Transverse colon (tissue), 4 donors: ENCODE results near the gene OTUB2. TPM values are rescaled to one million over a fixed set of nuclear protein-coding genes. Genes with fewer than 3 reads are reported as not detected.

Experiments used
- DNase-seq: peaks from one replicate; pipeline ENCODE4 v3.0.0-alpha.2; 2019
- H3K27ac ChIP-seq, 4 donors: fragments of 200-600 bp; sonication (generic); 2 replicates each; pipeline ENCODE4 v1.5.1; 2016 to 2018; ENCODE audit warnings: inconsistent platforms in 4 of 4
- H3K27me3 ChIP-seq: fragments of 200-600 bp; sonication (generic); 2 replicates; pipeline ENCODE4 v1.5.1; 2017; ENCODE audit warnings: inconsistent platforms
- H3K36me3 ChIP-seq, 4 donors: fragments of 200-600 bp; sonication (generic); 2 replicates each; pipeline ENCODE4 v1.5.1; 2017 to 2019; ENCODE audit warnings: inconsistent platforms in 4 of 4
- H3K4me1 ChIP-seq, 4 donors: fragments of 200-600 bp; sonication (generic); 2 replicates each; pipeline ENCODE4 v1.5.1; 2017 to 2020; ENCODE audit warnings: inconsistent platforms in 4 of 4
- H3K4me3 ChIP-seq, 4 donors: fragments of 200-600 bp; sonication (generic); 1 replicate in 1 of 4; 2 replicates in 3 of 4; pipeline versions ENCODE4 v1.5.1 to v1.6.1; 2017 to 2019; ENCODE audit warnings: inconsistent platforms in 4 of 4
- H3K9me3 ChIP-seq, 2 donors: fragments of 200-600 bp; sonication (generic); 2 replicates each; pipeline ENCODE4 v1.5.1; 2017 to 2019; ENCODE audit warnings: inconsistent platforms in 2 of 2
- CTCF ChIP-seq, 5 experiments: fragments of 200-600 bp in 3 of 5; fragments of 450-650 bp in 2 of 5; sonication (generic) in 3 of 5; IDR thresholded peaks; 1 replicate in 2 of 5; 2 replicates in 3 of 5; pipeline ENCODE4 v1.5.1; 2016 to 2017; ENCODE audit warnings: antibody characterized with exemption in 5 of 5, inconsistent platforms in 3 of 5, mild to moderate bottlenecking in 2 of 5, moderate library complexity in 1 of 5
- EP300 ChIP-seq: sonication (generic); formaldehyde crosslinking; IDR thresholded peaks from one replicate; pipeline ENCODE4 v1.6.1; 2017; ENCODE audit warnings: antibody characterized with exemption, low read depth
- POLR2A ChIP-seq: fragments of 450-650 bp; IDR thresholded peaks from one replicate; pipeline ENCODE4 v1.6.1; 2016; ENCODE audit warnings: antibody characterized with exemption, mild to moderate bottlenecking, moderate library complexity
- POLR2AphosphoS5 ChIP-seq, 3 donors: sonication (generic); formaldehyde crosslinking; IDR thresholded peaks; one replicate each; pipeline ENCODE4 v1.6.1; 2016; ENCODE audit warnings: antibody characterized with exemption in 3 of 3
- WGBS, 2 donors: methylation state at CpG; one replicate each; pipeline ENCODE4 v1.1.5; 2018; ENCODE audit warnings: low coverage in 1 of 2; 5-methylcytosine and 5-hydroxymethylcytosine counted together
- in situ Hi-C, 4 donors: fragments of 200-750 bp; cut with MboI; loops; one replicate each; pipeline versions ENCODE4 v1.15.0 to v1.15.1; 2017; ENCODE audit warnings: low sequenced_read_pairs in 3 of 4, low pct_ligation_motif_present in 1 of 4, low pct_unique_long_range_greater_than_20kb in 1 of 4
- intact Hi-C: fragments of 100-400 bp; cut with DNase I; formaldehyde crosslinking; loops from one replicate; pipeline ENCODE4 v1.15.1; 2023; ENCODE audit warnings: low total_unique reads
- total RNA-seq, 4 donors: library from RNA; depleted of rRNA; stranded (reverse); fragments of >200 nt; gene quantifications; one replicate each; pipeline ENCODE4 v1.1.0, GENCODE V29; 2016

OTUB2 gene
- total RNA-seq, 4 donors from 2014 or later, result 2.6 to 2.7 TPM; not detected in 2

- Histone ChIP-seq H3K27me3 (no peaks in the 10 kb centered on the region), H3K36me3 (no peaks in the 10 kb centered on the region), H3K27ac (no peak overlapping the region), H3K4me1 (peaks cover 0 to 6% (median under 1%) of the 10 kb centered on the region in 4 donors), H3K9me3 (no peaks in the 10 kb centered on the region), H3K4me3 (no peak overlapping the region)
- TF ChIP-seq CTCF (IDR thresholded peaks at IDR 0.05) (no peak), POLR2A (no peak), POLR2AphosphoS5 (IDR thresholded peaks at IDR 0.05) (no peak), EP300 (no peak)
- intact Hi-C loops (no loop called here), in situ Hi-C loops (no loop called here)
- WGBS, 2 donors, result 69 to 77% methylated on average over 4 to 10 of the region's 10 CpGs
- peak; percentile 34 for DNase-seq
These were observed 4.6 kb upstream of the OTUB2 start for GRCh38 chr14:94021416-94022157.

GRCh38 chr14:94022532-94023411 lies 3.4 kb upstream of the OTUB2 start:
- H3K27me3 ChIP-seq, result no peaks in the 10 kb centered on the region
- H3K27ac ChIP-seq, result no peak overlapping the region
- H3K36me3 ChIP-seq, result no peaks in the 10 kb centered on the region
- intact Hi-C loops, result no loop called here
- DNase-seq, result no peak
- in situ Hi-C loops, result no loop called here
- peaks cover 0 to 18% (median 8%) of the 10 kb centered on the region in 4 donors for H3K4me1 ChIP-seq
- no peak for TF ChIP-seq CTCF (IDR thresholded peaks at IDR 0.05)
- no peak for TF ChIP-seq POLR2A
- no peak for TF ChIP-seq EP300
- no peak for TF ChIP-seq POLR2AphosphoS5 (IDR thresholded peaks at IDR 0.05)
- H3K9me3 ChIP-seq, result no peaks in the 10 kb centered on the region
- 67 to 88% methylated on average over 6 to 10 of the region's 10 CpGs for WGBS, 2 donors
- no peak overlapping the region for H3K4me3 ChIP-seq

GRCh38 chr14:94024549-94024948 lies 1.6 kb upstream of the OTUB2 start:
- no peak overlapping the region for H3K27ac ChIP-seq
- 70 to 100% methylated on average over 1 to 2 of the region's 2 CpGs for WGBS, 2 donors
- H3K27me3 ChIP-seq, result no peaks in the 10 kb centered on the region
- H3K9me3 ChIP-seq, result no peaks in the 10 kb centered on the region
- no peaks in the 10 kb centered on the region for H3K36me3 ChIP-seq
- no peak overlapping the region for H3K4me3 ChIP-seq
- in situ Hi-C loops, result no loop called here
- peaks cover 0 to 21% (median 11%) of the 10 kb centered on the region in 4 donors for H3K4me1 ChIP-seq
- intact Hi-C loops, result no loop called here
- no peak for DNase-seq
- TF ChIP-seq POLR2AphosphoS5 (IDR thresholded peaks at IDR 0.05) (no peak), CTCF (IDR thresholded peaks at IDR 0.05) (no peak), EP300 (no peak), POLR2A (no peak)

DNA sequence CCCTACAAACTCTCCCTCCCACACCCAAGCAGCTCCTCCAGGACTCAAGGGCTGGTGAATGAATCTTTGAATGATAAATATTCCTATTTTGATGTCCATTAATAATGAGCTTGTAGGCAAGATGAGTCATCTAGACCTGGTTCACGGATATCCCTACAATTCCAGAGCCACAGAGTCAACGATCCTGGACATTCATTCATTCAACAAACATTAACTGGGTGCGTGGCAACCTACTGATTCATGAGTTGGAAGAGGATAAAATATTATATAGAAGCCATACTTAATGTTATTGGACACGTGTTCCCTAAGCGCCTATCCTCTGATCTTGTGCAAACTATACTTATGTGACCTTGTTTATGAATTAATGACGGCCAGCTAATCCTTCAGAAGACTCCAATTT lies 420 bp upstream of the OTUB2 start:
- intact Hi-C loops, result no loop called here
- Histone ChIP-seq H3K27ac (no peak overlapping the region), H3K27me3 (no peaks in the 10 kb centered on the region), H3K9me3 (no peaks in the 10 kb centered on the region), H3K4me1 (peaks cover 0 to 21% (median 11%) of the 10 kb centered on the region in 4 donors), H3K36me3 (no peaks in the 10 kb centered on the region), H3K4me3 (peak overlapping the region in 1 of 4 donors; percentile 79)
- in situ Hi-C loops, result no loop called here
- 46 to 53% methylated on average over 4 to 6 of the region's 6 CpGs for WGBS, 2 donors
- DNase-seq, result no peak
- TF ChIP-seq POLR2A (no peak), EP300 (no peak), POLR2AphosphoS5 (IDR thresholded peaks at IDR 0.05) (no peak)
